ENCODE measurements around the gene CDK19. TPM values are rescaled to one million over a fixed set of nuclear protein-coding genes. Genes with fewer than 3 reads are reported as not detected.

The CDK19 gene
- total and polyA plus RNA-seq, 2 of the 13 experiments (the other 11 are each of a cell fraction or from before 2014, with no cell fraction given), result 13.4 to 27.0 TPM

DNA sequence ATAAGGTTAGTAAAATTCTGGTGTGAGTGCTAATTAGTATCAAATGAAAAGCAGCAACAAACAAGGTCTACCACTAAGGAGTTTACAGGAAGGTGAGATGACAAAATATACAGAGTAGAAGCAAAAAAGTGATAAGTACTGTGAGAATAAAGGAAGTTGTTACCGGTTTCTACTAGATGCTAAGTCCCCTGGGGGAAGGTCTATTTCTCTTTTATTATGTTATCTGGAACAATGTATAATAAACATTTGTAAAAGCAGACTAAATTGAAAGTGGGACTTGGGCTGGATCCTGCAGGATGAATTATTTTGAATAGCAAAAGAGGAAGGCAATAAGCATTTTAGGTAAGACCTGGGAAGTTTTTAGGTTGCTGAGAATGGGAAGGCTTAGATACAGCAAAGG is 180.2 kb downstream of the CDK19 start:
- H2AFZ ChIP-seq (ENCODE audit: low read length), result no peak overlapping the region
- H3K27ac ChIP-seq (ENCODE audit: extremely low read length, insufficient read depth, low read length), result no peak overlapping the region
- POLR2A ChIA-PET, result no interaction called here
- H3K79me2 ChIP-seq (ENCODE audit: insufficient read depth, low read length), result no peaks in the 10 kb centered on the region
- no peaks in the 10 kb centered on the region for H3K9me3 ChIP-seq (ENCODE audit: low read length)
- no peaks in the 10 kb centered on the region for H3K4me1 ChIP-seq (ENCODE audit: insufficient read depth, low read length)
- CTCF ChIA-PET (ENCODE audit: low intra/inter-chr PET ratio, low total read pairs), result no interaction called here
- TF ChIP-seq SNAI1 (CRISPR knock-in tag; IDR thresholded peaks at IDR 0.05; ENCODE audit: borderline replicate concordance) (no peak), RFX1 (IDR thresholded peaks at IDR 0.05) (no peak), KAT2B (IDR thresholded peaks at IDR 0.05; ENCODE audit: borderline replicate concordance, low read depth, low read length) (no peak), ZNF562 (CRISPR knock-in tag; IDR thresholded peaks at IDR 0.05; ENCODE audit: borderline replicate concordance) (no peak), ZNF891 (CRISPR knock-in tag; IDR thresholded peaks at IDR 0.05) (no peak), ZNF556 (CRISPR knock-in tag; IDR thresholded peaks at IDR 0.05; ENCODE audit: borderline replicate concordance) (no peak), SP2 (CRISPR knock-in tag; IDR thresholded peaks at IDR 0.05) (no peak), ZNF264 (CRISPR knock-in tag; IDR thresholded peaks at IDR 0.05) (no peak), ZNF841 (CRISPR knock-in tag; IDR thresholded peaks at IDR 0.05; ENCODE audit: borderline replicate concordance) (no peak)
- TF ChIP-seq, protein P1, sequence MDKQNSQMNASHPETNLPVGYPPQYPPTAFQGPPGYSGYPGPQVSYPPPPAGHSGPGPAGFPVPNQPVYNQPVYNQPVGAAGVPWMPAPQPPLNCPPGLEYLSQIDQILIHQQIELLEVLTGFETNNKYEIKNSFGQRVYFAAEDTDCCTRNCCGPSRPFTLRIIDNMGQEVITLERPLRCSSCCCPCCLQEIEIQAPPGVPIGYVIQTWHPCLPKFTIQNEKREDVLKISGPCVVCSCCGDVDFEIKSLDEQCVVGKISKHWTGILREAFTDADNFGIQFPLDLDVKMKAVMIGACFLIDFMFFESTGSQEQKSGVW (CRISPR knock-in tag; IDR thresholded peaks at IDR 0.05; ENCODE audit: borderline replicate concordance), result no peak
- TF ChIP-seq, protein P2, sequence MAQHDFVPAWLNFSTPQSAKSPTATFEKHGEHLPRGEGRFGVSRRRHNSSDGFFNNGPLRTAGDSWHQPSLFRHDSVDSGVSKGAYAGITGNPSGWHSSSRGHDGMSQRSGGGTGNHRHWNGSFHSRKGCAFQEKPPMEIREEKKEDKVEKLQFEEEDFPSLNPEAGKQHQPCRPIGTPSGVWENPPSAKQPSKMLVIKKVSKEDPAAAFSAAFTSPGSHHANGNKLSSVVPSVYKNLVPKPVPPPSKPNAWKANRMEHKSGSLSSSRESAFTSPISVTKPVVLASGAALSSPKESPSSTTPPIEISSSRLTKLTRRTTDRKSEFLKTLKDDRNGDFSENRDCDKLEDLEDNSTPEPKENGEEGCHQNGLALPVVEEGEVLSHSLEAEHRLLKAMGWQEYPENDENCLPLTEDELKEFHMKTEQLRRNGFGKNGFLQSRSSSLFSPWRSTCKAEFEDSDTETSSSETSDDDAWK (CRISPR knock-in tag; IDR thresholded peaks at IDR 0.05), result no peak
- TF ChIP-seq, protein P3, sequence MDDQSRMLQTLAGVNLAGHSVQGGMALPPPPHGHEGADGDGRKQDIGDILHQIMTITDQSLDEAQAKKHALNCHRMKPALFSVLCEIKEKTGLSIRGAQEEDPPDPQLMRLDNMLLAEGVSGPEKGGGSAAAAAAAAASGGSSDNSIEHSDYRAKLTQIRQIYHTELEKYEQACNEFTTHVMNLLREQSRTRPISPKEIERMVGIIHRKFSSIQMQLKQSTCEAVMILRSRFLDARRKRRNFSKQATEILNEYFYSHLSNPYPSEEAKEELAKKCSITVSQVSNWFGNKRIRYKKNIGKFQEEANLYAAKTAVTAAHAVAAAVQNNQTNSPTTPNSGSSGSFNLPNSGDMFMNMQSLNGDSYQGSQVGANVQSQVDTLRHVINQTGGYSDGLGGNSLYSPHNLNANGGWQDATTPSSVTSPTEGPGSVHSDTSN (CRISPR knock-in tag; IDR thresholded peaks at IDR 0.05; ENCODE audit: borderline replicate concordance), result no peak
- TF ChIP-seq, protein P4, sequence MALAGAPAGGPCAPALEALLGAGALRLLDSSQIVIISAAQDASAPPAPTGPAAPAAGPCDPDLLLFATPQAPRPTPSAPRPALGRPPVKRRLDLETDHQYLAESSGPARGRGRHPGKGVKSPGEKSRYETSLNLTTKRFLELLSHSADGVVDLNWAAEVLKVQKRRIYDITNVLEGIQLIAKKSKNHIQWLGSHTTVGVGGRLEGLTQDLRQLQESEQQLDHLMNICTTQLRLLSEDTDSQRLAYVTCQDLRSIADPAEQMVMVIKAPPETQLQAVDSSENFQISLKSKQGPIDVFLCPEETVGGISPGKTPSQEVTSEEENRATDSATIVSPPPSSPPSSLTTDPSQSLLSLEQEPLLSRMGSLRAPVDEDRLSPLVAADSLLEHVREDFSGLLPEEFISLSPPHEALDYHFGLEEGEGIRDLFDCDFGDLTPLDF (CRISPR knock-in tag; IDR thresholded peaks at IDR 0.05), result no peak
- H3K27me3 ChIP-seq (ENCODE audit: control insufficient read depth in 1 of 2, insufficient read depth in 2 of 2, low read length in 2 of 2), result no peaks in the 10 kb centered on the region
- no peak overlapping the region for H3K4me3 ChIP-seq (replicated peaks in 1 of 3; ENCODE audit: insufficient read depth in 1 of 3, low read depth in 2 of 3, low read length in 3 of 3)
- H4K20me1 ChIP-seq (ENCODE audit: insufficient read depth, low read length), result no peaks in the 10 kb centered on the region
- no peak overlapping the region for H3K9ac ChIP-seq (ENCODE audit: insufficient read depth, low read depth, low read length)
- ATAC-seq, result no peak
- no peak for FAIRE-seq
- no TSS peak for BruUV-seq (replicated peaks)
- in situ Hi-C loops (cut with HindIII; ENCODE audit: extremely low pct_ligation_motif_present, low pct_unique_long_range_greater_than_20kb), result no loop called here
- DNase-seq (ENCODE audit: low spot score), result no peak
- peaks cover 3 to 21% of the 10 kb centered on the region in 2 experiments; a peak in 3 of 5 replicates for H3K36me3 ChIP-seq (replicated peaks in 1 of 2; ENCODE audit: control insufficient read depth in 1 of 2, insufficient read depth in 2 of 2, low read length in 2 of 2)
- no peak overlapping the region for H3K4me2 ChIP-seq (ENCODE audit: low read depth, low read length)
- intact Hi-C loops (cut with micrococcal nuclease; ENCODE audit: unreplicated experiment), result no loop called here
- 97% methylated on average over 1 of the region's 1 CpG for WGBS (ENCODE audit: low lambda C conversion rate)

Data from HepG2 (cell line).